ENCODE measurements around the gene SLC9A7.

The SLC9A7 gene

DNA sequence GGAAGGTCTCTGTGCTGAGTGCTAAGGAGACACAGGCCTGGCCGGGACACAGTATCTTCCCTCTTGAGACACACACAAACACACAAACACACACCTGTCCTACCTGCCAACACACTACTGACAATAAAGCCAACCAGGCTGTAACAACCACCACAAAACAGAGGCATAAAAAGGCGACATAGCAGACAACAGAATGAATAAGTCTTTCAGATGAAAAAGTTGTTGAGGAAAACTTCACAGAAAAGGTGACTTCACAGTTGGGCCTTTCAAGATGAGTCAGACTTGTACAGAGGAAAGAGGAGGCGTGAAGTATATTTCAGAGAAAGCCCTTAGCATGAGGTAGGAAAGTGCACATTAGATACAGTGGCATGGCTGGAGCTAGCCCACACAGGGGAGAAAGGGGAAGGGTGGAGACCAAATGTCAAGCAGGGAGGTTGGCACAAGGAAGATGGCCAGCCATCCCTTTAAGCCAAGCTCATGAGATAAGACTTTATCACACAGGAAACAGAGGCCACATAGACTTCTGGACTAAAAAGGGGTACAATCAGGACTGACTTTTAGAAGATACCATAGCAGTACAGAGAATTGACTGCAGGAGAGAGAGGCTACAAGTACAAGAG lies 54.0 kb downstream of the SLC9A7 start:
- no peak for DNase-seq (ENCODE audit: low read depth, low spot score)

- DNase-seq (ENCODE audit: low read depth, low spot score): no peak
These were observed 54.9 kb downstream of the SLC9A7 start for GRCh38 chrX:46703980-46704379.

DNA sequence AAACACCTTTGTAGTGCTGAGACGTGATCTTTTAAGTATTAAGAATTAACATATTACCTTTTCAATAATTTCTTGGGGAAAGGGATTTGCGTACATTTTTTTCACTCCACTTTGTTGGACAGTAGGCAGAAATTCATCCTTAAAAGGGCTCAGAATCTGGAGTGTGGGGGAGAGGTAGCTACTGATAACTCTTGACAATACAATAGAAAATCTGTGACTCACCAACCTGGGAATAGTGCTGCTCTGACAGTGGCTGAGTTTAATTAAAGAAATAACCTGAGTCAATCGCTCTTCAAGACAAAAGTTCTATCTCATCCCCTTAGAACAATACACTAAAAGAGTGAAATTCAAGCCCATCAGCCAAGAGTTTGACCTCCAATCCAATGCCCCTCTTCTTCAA lies 60.2 kb downstream of the SLC9A7 start:
- DNase-seq (ENCODE audit: low read depth, low spot score): no peak

GRCh38 chrX:46695491-46695890 lies 63.4 kb downstream of the SLC9A7 start:
- DNase-seq (ENCODE audit: low read depth, low spot score): no peak

DNA sequence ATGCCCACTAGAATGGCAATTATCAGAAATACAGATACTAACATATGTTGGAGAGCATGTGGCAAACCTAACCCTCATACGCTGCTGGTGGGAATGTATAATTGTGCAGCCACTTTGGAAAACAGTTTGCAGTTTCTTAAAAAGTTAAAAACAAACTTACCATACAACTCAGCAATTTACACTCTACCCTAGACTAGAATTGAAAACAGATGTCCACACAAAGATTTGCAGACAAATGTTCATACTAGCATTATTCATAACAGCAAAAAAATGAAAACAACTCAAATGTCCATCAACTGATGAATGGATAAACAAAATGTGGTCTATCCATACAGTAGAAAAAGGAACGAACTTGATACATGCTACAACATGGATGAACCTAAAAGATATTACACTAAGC lies 64.4 kb downstream of the SLC9A7 start:
- DNase-seq (ENCODE audit: low read depth, low spot score): no peak

DNA sequence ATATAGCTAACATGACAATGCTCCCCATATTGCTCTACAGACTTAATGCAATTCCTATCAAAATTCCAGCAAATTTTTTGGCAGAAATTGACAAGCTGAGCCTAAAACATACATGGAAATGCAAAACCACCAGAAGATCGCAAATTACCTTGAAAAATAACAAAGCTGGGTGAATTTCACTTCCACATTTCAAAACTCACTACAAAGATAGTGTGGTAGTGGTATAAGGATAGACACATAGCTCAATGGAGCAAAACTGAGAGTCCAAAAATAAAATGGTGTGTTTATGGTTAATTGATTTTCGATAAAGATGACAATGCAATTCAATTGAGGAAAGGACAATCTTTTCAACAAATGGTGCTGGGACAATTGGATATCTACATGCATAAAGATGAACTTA lies 65.8 kb downstream of the SLC9A7 start:
- DNase-seq (ENCODE audit: low read depth, low spot score): no peak

GRCh38 chrX:46690818-46691217 lies 68.1 kb downstream of the SLC9A7 start:
- DNase-seq (ENCODE audit: low read depth, low spot score): no peak

GRCh38 chrX:46687619-46688018 lies 71.3 kb downstream of the SLC9A7 start:
- no peak for DNase-seq (ENCODE audit: low read depth, low spot score)

GRCh38 chrX:46686003-46686645 lies 72.8 kb downstream of the SLC9A7 start:
- DNase-seq (ENCODE audit: low read depth, low spot score): peak; percentile 52

DNA sequence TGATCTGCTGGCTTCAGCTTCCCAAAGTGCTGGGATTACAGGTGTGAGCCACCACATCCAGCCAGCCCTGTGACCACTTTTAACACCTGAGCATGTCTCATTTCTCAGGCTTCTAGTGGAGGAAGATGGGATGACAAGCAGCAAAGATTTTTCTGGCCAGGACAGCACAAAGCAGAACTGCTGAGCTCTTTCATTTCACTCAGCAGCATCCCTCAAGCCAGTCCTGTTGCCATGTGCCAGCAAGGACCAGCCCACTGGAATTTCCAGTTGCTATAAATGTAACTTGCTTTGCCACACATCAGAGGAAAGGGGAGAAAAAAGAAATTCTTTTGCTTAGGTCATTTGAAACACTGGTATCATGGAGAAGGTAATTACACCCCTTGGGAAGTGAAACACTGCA lies 75.9 kb downstream of the SLC9A7 start:
- peak; percentile 39 for DNase-seq (ENCODE audit: low read depth, low spot score)

GRCh38 chrX:46681849-46682248 lies 77.1 kb downstream of the SLC9A7 start:
- no peak for DNase-seq (ENCODE audit: low read depth, low spot score)

DNA sequence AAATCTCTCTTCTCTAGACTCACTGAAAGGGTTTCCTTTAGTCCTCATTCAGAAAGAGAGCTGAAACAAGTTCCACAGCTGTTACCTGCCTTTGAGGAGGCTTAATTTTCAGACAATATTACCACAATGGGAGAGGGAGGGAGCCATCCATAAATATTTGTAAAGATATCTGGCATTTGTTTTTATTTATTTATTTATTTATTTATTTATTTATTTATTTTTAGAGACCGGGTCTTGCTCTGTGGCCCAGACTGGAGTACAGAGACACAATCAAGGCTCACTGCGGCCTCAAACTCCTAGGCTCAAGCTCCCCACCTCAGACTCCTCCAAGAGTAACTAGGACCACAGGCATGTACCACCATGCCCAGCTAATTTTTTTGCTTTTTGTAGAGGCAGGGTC lies 80.7 kb downstream of the SLC9A7 start:
- no peak for DNase-seq (ENCODE audit: low read depth, low spot score)

- DNase-seq (ENCODE audit: low read depth, low spot score): no peak
These were observed 82.2 kb downstream of the SLC9A7 start for GRCh38 chrX:46676399-46677356.

- peak; percentile 10 for DNase-seq (ENCODE audit: low read depth, low spot score)
These were observed 85.1 kb downstream of the SLC9A7 start for GRCh38 chrX:46673620-46674359.

GRCh38 chrX:46670316-46670715 lies 88.6 kb downstream of the SLC9A7 start:
- no peak for DNase-seq (ENCODE audit: low read depth, low spot score)

- no peak for DNase-seq (ENCODE audit: low read depth, low spot score)
These were observed 92.1 kb downstream of the SLC9A7 start for GRCh38 chrX:46666831-46667230.

GRCh38 chrX:46665232-46666152 lies 93.4 kb downstream of the SLC9A7 start:
- no peak for DNase-seq (ENCODE audit: low read depth, low spot score)

DNA sequence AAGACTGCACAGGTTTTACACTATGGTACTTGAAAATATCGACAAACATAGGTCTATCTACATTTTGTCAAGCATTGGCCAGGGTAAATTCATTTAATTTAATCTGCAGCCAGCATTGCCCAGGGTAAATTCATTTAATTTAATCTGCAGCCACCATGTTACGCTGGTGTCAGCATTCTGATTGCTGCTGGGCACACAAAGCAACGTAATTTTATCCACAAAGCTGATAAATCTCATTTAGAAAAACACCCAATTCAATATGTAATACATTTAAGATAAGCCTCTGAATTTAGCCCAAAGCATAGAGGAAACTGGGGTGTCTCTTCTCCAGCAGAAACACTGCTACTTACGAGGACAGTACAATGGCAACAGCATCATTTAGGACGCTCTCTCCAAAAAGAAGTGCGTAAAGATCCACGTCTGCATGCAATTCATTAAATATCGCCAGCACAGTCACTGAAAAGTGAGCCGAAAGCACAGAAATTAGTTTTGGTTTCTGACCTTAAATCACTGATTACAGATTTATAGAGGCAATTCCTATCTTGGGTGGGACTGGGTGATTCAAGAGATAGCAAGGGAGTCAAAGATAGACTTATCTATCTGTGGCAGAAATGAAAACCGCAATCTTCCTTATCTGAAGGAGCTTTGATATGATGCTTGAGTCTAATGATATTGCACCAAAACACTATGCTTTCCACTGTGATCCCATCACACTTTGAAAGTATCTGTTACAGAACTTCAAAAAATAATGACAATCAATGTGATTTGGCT lies 96.5 kb downstream of the SLC9A7 start:
- DNase-seq (ENCODE audit: low read depth, low spot score): no peak

DNA sequence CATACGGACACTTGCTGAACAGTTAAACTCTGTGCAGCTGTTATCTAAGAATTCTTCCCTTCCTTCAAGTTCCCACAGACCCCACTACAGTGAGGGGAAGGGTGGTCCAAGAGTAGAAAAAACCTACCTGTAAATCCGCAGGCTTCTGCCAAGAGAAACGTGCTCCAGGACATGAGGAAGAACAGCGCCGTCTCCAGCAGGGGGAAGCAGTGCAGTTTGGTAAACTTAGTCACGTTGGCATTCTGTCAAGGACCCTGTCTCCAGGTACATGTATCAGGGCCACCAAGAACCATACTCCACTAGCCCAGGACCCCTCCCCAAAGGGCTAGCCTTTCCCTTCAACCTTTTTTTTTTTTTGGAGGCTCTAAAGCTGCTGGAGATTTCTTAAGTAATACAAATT lies 105.4 kb downstream of the SLC9A7 start:
- DNase-seq (ENCODE audit: low read depth, low spot score): peak; percentile 68

Data from ELF-1 (cell line).